ENCODE measurements around the gene USP6NL.

Gene USP6NL

DNA sequence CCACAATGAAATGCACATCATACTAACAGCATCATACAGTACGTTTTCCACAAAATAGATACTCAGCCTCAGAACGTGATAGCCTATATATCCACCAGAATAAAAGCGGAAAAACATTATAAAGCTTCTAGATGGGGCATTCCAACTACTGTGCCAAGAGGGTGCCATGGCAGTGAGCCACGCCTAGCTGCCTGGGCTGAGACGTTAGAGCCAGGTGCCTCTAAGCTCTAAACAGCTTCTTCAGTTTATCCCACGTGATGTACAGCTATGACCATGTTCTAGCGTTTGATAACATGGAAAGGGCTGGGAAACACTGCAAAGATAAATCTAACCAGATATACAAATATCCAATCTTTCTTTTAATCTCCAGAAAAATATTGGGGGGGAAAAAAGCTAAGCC lies 17.8 kb downstream of the USP6NL start:
- DNase-seq (ENCODE audit: low read depth, low spot score): no peak

- no peak for DNase-seq (ENCODE audit: low read depth, low spot score)
Measured at GRCh38 chr10:11589738-11590137, 21.7 kb downstream of the USP6NL start.

DNA sequence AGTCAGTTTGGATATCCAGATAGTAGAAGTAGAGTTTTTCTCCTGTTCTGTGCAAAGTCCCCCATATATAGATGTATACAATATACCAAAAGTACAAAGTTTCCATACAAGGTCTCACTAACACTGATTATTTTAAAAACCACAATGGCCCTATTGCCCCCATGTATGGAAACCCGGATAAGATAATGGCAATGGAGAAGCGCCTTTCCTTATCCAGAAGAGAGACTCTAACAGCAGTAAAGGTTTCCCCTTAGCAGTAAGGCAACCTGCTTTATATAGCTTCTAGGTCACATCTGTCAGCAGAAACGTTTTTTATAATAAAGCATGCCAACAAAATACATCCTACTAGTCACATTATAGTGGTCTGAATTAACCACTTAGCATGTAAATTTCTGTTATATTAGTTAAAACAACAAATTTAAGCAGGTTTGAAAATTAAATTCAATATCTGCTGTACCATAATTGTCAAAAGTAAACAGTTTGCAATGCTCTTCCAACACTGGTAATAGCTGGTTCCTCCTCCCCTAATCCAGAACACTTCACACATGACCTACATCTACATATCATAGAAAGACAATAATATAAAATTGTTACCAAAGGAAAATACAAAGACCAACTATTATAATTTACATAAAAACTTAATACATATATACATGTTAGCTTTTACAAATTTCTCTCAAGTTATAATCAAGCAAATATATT lies 22.4 kb downstream of the USP6NL start:
- no peak for DNase-seq (ENCODE audit: low read depth, low spot score)

DNA sequence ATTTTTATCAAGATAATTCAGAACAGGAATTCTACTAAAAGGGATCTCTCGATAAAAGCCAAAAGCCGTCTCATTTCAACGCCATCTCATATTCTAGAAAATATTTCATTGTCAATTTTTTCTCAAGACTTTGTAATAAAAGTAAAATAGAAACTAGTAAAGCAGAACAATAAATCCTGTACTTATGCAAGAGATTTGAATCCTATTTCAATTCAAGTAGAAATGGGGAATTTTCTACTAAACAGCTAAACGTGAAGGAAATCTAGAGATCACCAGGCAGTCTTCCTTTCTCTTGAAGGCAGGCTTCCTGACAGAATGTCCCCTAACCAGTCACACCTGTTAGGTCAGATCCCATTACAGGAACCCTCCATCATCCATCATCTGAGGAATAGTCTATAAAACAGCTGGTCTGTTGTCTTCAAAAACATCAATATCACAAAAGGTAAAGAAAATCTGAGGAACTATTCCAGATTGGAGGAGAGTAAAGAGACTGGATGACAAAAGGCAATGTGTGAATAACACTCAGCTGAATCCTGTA lies 23.7 kb downstream of the USP6NL start:
- no peak for DNase-seq (ENCODE audit: low read depth, low spot score)

- DNase-seq (ENCODE audit: low read depth, low spot score): no peak
Measured at GRCh38 chr10:11586170-11586569, 25.3 kb downstream of the USP6NL start.

DNA sequence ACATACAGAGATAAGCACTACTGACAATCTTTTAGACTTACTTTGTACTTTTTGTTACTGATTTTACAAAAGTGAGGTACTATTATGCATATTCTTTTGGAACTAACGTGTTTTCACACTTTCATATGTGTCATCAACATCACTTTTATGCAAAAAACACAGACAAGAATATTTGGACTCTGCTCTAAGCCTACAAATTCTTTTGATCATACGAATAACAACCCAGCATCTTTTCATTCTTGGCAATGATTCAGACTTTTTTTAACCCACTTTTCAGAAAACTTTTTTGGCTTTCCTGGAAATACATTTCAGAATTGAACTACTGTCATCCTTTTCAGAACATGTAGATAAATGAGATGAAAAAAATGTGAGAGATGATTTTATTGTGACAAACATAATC lies 30.2 kb downstream of the USP6NL start:
- no peak for DNase-seq (ENCODE audit: low read depth, low spot score)

- no peak for DNase-seq (ENCODE audit: low read depth, low spot score)
Measured at GRCh38 chr10:11579885-11580284, 31.6 kb downstream of the USP6NL start.

- no peak for DNase-seq (ENCODE audit: low read depth, low spot score)
Measured at GRCh38 chr10:11578802-11579255, 32.6 kb downstream of the USP6NL start.

- no peak for DNase-seq (ENCODE audit: low read depth, low spot score)
Measured at GRCh38 chr10:11576092-11576809, 35.2 kb downstream of the USP6NL start.

GRCh38 chr10:11573497-11573896 lies 38.0 kb downstream of the USP6NL start:
- no peak for DNase-seq (ENCODE audit: low read depth, low spot score)

GRCh38 chr10:11570751-11571150 lies 40.7 kb downstream of the USP6NL start:
- DNase-seq (ENCODE audit: low read depth, low spot score): no peak

DNA sequence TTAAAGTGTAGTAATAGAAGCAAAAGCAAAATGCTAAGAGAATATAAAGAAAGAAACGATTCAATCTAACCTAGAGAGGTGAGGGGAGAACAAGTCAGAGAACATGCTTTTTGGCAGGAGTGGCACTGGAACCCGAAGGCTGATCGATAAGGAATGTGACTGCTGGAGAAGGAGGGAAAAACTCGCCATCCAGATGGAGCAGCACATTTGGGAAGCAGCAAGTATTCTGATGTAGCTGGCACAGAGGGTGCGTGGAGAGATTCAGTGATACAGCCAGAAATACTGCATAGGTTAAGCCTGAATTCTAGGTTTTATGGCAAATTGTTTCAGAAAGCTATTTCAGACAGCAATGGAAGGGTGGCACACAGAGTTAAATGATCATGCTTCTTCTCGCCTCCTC lies 42.0 kb downstream of the USP6NL start:
- DNase-seq (ENCODE audit: low read depth, low spot score): no peak

- DNase-seq (ENCODE audit: low read depth, low spot score): no peak
Measured at GRCh38 chr10:11568578-11568977, 42.9 kb downstream of the USP6NL start.

- DNase-seq (ENCODE audit: low read depth, low spot score): no peak
Measured at GRCh38 chr10:11564741-11565140, 46.7 kb downstream of the USP6NL start.

DNA sequence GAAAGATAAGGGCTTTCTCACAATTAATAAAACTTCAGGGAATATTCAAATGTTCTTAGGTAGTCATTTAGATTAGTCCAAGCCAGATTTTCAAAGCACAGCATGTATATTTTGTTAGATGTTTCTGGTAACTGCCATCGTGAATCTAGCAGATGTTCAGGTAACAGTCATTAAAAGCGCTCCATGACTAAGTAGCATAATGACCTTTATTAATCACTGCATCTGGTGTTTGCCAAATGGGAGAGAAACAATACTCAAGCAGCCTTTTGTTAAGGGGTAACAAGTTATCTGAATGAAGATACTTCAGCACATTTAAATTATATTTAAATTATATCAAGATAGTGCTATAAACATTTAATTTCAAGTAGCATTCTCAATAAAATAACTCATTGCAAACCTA lies 47.5 kb downstream of the USP6NL start:
- no peak for DNase-seq (ENCODE audit: low read depth, low spot score)

- DNase-seq (ENCODE audit: low read depth, low spot score): no peak
Measured at GRCh38 chr10:11562888-11563287, 48.6 kb downstream of the USP6NL start.

DNA sequence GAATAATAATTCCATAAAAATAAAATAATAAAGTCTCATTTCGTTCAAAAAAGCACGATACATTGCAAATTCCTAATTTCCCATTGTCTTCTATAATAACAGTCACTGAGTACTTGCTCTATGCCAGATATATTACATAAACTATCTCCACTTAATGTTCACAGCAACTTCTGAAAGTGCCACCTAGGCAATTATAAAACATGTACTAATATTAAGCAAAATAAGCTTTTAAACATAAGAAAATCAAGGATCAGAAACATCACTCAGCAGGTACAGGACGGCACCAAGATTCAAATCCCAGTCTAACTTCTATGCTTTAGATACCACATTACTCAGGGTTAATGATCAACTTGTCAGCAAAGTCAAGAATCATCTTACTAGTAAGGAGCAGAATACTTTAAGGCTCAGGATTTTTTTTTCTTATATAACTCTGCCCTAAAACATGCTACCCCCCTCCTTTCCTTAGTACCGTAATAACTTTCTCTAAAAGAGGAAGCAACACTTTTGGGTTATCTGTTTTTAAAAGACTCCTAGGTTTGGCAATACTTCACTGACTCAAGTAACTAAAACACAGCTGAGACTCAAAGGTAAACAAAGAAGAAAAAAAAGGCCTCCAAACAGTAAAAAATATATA lies 51.3 kb downstream of the USP6NL start:
- DNase-seq (ENCODE audit: low read depth, low spot score): no peak

- DNase-seq (ENCODE audit: low read depth, low spot score): no peak
Measured at GRCh38 chr10:11557967-11558366, 53.5 kb downstream of the USP6NL start.

DNA sequence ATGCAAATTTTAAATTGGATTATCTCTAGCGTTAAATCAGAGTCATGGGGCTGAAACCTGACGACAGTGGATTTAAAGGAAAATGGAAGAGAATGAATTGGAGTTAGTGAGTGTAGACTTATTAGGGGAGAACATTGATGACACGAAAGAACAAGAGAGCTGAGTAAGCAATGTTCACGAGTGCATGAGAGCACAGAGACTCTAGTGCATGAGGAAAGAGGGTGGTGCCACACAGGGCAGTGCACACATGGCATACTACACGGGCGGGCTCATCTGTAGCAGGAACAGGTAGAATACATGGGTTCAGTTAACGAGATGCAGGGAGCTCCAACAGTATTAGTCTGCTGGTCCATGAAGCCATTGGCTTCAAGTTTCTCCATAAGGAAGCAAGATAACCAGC lies 53.9 kb downstream of the USP6NL start:
- no peak for DNase-seq (ENCODE audit: low read depth, low spot score)

GRCh38 chr10:11555556-11555955 lies 55.9 kb downstream of the USP6NL start:
- DNase-seq (ENCODE audit: low read depth, low spot score): no peak

DNA sequence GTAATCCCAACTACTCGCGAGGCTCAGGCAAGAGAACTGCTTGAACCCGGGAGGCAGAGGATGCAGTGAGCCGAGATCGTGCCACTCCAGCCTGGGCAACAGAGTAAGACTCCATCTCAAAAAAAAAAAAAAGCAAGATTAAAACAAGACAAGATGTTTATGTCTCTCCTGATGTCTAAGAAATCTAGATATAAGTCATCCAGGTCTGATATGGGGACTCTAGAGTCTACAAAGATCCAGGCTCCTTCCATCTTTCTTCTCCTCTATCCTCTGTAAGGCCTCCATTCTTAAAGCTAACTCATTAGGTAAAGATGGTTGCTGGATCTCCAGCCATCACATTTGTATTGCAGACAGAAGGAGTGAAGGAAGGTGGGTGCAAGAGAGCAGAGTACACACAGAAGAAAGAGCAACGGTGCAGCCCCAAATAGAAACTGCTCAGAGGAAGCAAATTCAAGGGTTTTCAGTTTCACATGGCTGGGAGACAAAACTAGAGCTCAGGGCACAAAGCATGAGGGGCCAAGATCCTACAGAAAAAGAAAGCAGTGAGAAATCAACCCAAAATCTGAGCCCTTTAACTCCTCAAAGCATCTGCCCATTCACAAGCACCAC lies 57.6 kb downstream of the USP6NL start:
- no peak for DNase-seq (ENCODE audit: low read depth, low spot score)

DNA sequence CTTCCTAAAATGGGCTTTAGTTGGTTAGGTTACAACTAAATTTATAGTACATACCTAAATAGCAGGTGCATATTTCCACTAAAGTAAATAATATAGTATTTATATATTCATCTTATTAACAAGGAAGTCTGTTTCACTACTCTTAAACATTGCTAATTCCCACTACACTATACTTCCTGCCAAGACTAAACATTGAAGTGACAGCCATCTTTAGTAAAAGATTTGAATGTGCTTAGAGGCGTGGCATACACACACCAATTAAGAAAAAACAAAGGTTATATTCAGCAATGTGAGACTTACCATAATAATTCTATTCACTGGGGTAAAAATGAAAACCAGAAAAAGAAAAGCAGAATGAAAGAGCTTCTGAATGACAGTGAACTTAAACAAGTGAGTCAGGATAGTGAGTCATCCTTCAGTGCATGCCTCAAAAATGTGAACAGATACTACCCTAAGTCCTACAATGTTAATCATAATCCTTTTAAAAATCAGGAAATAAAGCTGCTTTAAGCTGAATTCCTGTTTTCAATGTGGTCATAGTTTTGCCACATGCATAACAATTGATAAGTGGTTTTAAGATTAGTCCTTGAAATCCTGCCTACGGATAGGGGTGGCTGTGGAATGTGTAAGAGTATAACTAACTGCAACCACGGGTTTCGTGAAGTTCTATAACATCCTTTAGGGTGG lies 59.4 kb downstream of the USP6NL start:
- no peak for DNase-seq (ENCODE audit: low read depth, low spot score)

All from activated CD4-positive, CD25-positive, alpha-beta regulatory T cell treated with anti-CD3 and anti-CD28 coated beads, Interleukin-2, amount 50 U/mL, for 16 hours (primary cell).